ENCODE data around the gene HLA-DPA1.
A peak's percentile ranks its signal among the peaks of the same experiment; 100 is the strongest.

DNA sequence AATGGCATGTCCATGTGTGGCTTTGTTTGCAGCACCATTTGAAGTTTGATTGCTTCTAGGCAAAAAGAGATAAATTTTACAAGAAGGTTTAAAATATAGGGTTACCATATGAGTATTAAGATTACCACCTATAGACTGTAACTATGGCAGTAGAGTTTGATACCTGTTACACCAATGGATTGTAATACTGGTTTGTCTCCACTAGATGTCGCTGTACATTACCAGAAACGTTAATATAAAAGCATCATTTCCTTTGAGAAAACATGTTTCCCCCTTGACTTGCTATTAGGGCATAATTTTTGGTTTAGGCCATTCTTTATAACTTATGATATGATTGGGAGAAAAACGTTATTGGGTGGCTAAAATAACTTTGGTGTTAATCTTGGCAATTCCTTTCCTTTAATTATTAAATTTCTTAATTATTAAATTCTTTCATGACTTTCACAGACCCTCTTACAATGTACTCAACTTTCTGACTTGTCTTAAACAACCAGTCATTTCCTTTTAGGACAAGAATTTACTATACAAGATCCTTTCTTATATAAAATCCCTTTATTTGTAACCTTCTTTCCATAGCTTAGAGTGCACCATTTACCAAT is 45.2 kb upstream of the HLA-DPA1 start:
- TF ChIP-seq, protein P1, sequence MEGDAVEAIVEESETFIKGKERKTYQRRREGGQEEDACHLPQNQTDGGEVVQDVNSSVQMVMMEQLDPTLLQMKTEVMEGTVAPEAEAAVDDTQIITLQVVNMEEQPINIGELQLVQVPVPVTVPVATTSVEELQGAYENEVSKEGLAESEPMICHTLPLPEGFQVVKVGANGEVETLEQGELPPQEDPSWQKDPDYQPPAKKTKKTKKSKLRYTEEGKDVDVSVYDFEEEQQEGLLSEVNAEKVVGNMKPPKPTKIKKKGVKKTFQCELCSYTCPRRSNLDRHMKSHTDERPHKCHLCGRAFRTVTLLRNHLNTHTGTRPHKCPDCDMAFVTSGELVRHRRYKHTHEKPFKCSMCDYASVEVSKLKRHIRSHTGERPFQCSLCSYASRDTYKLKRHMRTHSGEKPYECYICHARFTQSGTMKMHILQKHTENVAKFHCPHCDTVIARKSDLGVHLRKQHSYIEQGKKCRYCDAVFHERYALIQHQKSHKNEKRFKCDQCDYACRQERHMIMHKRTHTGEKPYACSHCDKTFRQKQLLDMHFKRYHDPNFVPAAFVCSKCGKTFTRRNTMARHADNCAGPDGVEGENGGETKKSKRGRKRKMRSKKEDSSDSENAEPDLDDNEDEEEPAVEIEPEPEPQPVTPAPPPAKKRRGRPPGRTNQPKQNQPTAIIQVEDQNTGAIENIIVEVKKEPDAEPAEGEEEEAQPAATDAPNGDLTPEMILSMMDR (conservative IDR thresholded peaks at IDR 0.05 in 1 of 2, IDR thresholded peaks at IDR 0.05 in 1 of 2; ENCODE audit: low read depth in 1 of 2, low read length in 2 of 2), result peak; percentile 30 to 67
- TF ChIP-seq EZH2 (IDR thresholded peaks at IDR 0.05; ENCODE audit: low read length, missing control alignments), result no peak
